Endothelial cell of umbilical vein (primary cell): ENCODE data around the gene MIXL1. TPM values are rescaled to one million over a fixed set of nuclear protein-coding genes. Genes with fewer than 3 reads are reported as not detected.
"Not testable (repeated sequence)": the region's sequence is repeated elsewhere in the genome, so short reads cannot be mapped to it uniquely, and the experiment has no call there.

Source experiments
- BruUV-seq: library from RNA; stranded (reverse); fragments of 400-500 nt; replicated peaks from 2 replicates; lab custom pipeline; 2021; lab: Mats Ljungman, UMichigan
- CTCF ChIA-PET: fragments of 300-600, 350-600 bp; sonication (Branson Sonifier 250); formaldehyde crosslinking; loops from one replicate; lab custom pipeline; 2021; ENCODE audit warnings: antibody characterized with exemption, inconsistent platforms; lab: Charles Lee
- POLR2A ChIA-PET: fragments of 300-600, 350-600 bp; sonication (Branson Sonifier 250); formaldehyde crosslinking; loops from one replicate; lab custom pipeline; 2021; ENCODE audit warnings: antibody characterized with exemption, inconsistent platforms; lab: Charles Lee
- DNase-seq: peaks from one replicate; pipeline ENCODE4 v3.0.0-alpha.2; 2011; ENCODE audit warnings: low read depth, low spot score
- FAIRE-seq: peaks from 2 replicates; lab custom pipeline; 2011; peaks lifted over from hg19 to GRCh38; lab: Jason Lieb, UNC
- H2AFZ ChIP-seq: 2 replicates; pipeline ENCODE4 v1.6.0; 2012; ENCODE audit warnings: low read depth, low read length, control low read depth, inconsistent platforms
- H3K27ac ChIP-seq: 2 replicates; pipeline ENCODE4 v1.5.1; 2011; ENCODE audit warnings: low read depth, mild to moderate bottlenecking, control low read depth, low read length, moderate library complexity; ENCODE audit not compliant: insufficient read depth
- H3K27me3 ChIP-seq, 2 experiments: 2 replicates each; pipeline versions ENCODE4 v1.6.0 to v1.6.1; 2011; ENCODE audit warnings: low read length in 2 of 2, mixed read lengths in 1 of 2; ENCODE audit not compliant: control insufficient read depth in 2 of 2, insufficient read depth in 2 of 2
- H3K36me3 ChIP-seq, 2 experiments: 2 replicates in 1 of 2; 3 replicates in 1 of 2; pipeline ENCODE4 v1.5.1; 2011; ENCODE audit warnings: low read length in 2 of 2, mild to moderate bottlenecking in 1 of 2, moderate library complexity in 1 of 2; ENCODE audit not compliant: control insufficient read depth in 2 of 2, insufficient read depth in 2 of 2; ENCODE audit errors: extremely low read depth in 1 of 2
- H3K4me1 ChIP-seq: 3 replicates; pipeline ENCODE4 v1.5.1; 2011; ENCODE audit warnings: mild to moderate bottlenecking, low read length; ENCODE audit not compliant: control insufficient read depth, insufficient read depth; ENCODE audit errors: extremely low read depth
- H3K4me2 ChIP-seq: 2 replicates; pipeline ENCODE4 v1.6.1; 2011; ENCODE audit warnings: low read length, control low read depth, mixed read lengths; ENCODE audit not compliant: insufficient read depth
- H3K4me3 ChIP-seq, 3 experiments: fragments of 200-600 bp in 1 of 3; sonication (generic), shearing (Covaris generic) in 1 of 3; replicated peaks in 1 of 3; 2 replicates each; pipeline ENCODE4 v1.5.1; 2011 to 2016; ENCODE audit warnings: control low read depth in 3 of 3, low read length in 3 of 3, mild to moderate bottlenecking in 2 of 3, inconsistent platforms in 1 of 3, low read depth in 1 of 3, moderate library complexity in 1 of 3; ENCODE audit not compliant: insufficient read depth in 1 of 3
- H3K79me2 ChIP-seq: 2 replicates; pipeline ENCODE4 v1.6.0; 2012; ENCODE audit warnings: low read length, inconsistent platforms; ENCODE audit not compliant: control insufficient read depth, insufficient read depth
- H3K9ac ChIP-seq: replicated peaks from 2 replicates; pipeline ENCODE3; 2011; ENCODE audit warnings: low read length, control low read depth; ENCODE audit not compliant: insufficient read depth; ENCODE audit errors: extremely low read depth
- H3K9me1 ChIP-seq: replicated peaks from 3 replicates; pipeline ENCODE4 v1.6.0; 2011; ENCODE audit warnings: mild to moderate bottlenecking, low read length; ENCODE audit not compliant: control insufficient read depth, insufficient read depth; ENCODE audit errors: extremely low read depth
- H3K9me3 ChIP-seq: replicated peaks from 2 replicates; pipeline ENCODE4 v1.5.1; 2012; ENCODE audit warnings: low read length, inconsistent platforms; ENCODE audit not compliant: control insufficient read depth, insufficient read depth
- H4K20me1 ChIP-seq: replicated peaks from 2 replicates; pipeline ENCODE3; 2011; ENCODE audit warnings: mild to moderate bottlenecking, low read length; ENCODE audit not compliant: control insufficient read depth, insufficient read depth; ENCODE audit errors: extremely low read depth
- EZH2 ChIP-seq: IDR thresholded peaks from 2 replicates; pipeline ENCODE4 v1.6.1; 2012; ENCODE audit warnings: borderline replicate concordance, low read depth, mild to moderate bottlenecking, moderate library complexity, low read length, inconsistent platforms; ENCODE audit not compliant: severe bottlenecking
- FOS ChIP-seq: IDR thresholded peaks from 2 replicates; pipeline ENCODE4 v1.6.1; 2011; ENCODE audit warnings: mild to moderate bottlenecking, low read length, moderate library complexity, borderline replicate concordance; ENCODE audit not compliant: insufficient read depth
- GATA2 ChIP-seq: IDR thresholded peaks from 2 replicates; pipeline ENCODE4 v1.7.0; 2011; ENCODE audit warnings: low read depth, mild to moderate bottlenecking, moderate library complexity, mixed read lengths, low read length; ENCODE audit not compliant: insufficient read length, insufficient read depth
- JUN ChIP-seq: IDR thresholded peaks from 2 replicates; pipeline ENCODE4 v1.6.1; 2011; ENCODE audit warnings: borderline replicate concordance, low read depth; ENCODE audit not compliant: insufficient read length, insufficient read depth
- MYC ChIP-seq: IDR thresholded peaks from one replicate; pipeline ENCODE4 v1.6.1; 2011; ENCODE audit warnings: mild to moderate bottlenecking, low read depth, low read length
- POLR2A ChIP-seq: IDR thresholded peaks from 2 replicates; pipeline ENCODE4 v1.6.1; 2012; ENCODE audit warnings: low read depth, mild to moderate bottlenecking, control low read depth, low read length
- POLR2AphosphoS5 ChIP-seq: IDR thresholded peaks from 2 replicates; pipeline ENCODE4 v1.6.1; 2012; ENCODE audit warnings: low read depth, mild to moderate bottlenecking, control low read depth, low read length, moderate library complexity; ENCODE audit not compliant: insufficient read depth
- dilution Hi-C: fragments of 300-500 bp; cut with MboI; formaldehyde crosslinking; loops from one replicate; pipeline ENCODE4 v1.15.0; 2019; ENCODE audit warnings: low sequenced_read_pairs; ENCODE audit not compliant: extremely low pct_ligation_motif_present
- intact Hi-C: fragments of 100-400 bp; cut with micrococcal nuclease; formaldehyde crosslinking; loops from one replicate; pipeline ENCODE4 v1.10.0; 2022
- polyA plus RNA-seq, 4 experiments: library from polyadenylated mRNA; depleted of rRNA in 3 of 4; stranded (reverse) in 3 of 4; unstranded in 1 of 4; fragments of >200 nt; gene quantifications; 2 replicates each; pipeline versions ENCODE4 v1.2.1 to v1.2.3, GENCODE V29; 2011 to 2012; ENCODE audit warnings: missing spikeins in 1 of 4
- total RNA-seq: library from RNA; stranded (reverse); gene quantifications from 2 replicates; pipeline ENCODE4 v1.2.3, GENCODE V29; 2021
- TF ChIP-seq, protein P1 (sequence below): IDR thresholded peaks from 2 replicates; pipeline ENCODE4 v1.6.1; 2011; ENCODE audit not compliant: insufficient read depth, insufficient read length
- TF ChIP-seq, protein P2 (sequence below), 2 donors: IDR thresholded peaks; 1 replicate in 1 of 2; 2 replicates in 1 of 2; pipeline ENCODE4 v1.5.1; 2011; ENCODE audit warnings: low read length in 2 of 2, mild to moderate bottlenecking in 2 of 2, moderate library complexity in 2 of 2, control low read depth in 1 of 2, inconsistent platforms in 1 of 2, low read depth in 1 of 2; ENCODE audit not compliant: insufficient read depth in 1 of 2; ENCODE audit errors: extremely low read depth in 1 of 2

The MIXL1 gene
- total and polyA plus RNA-seq, 2 donors (not counting 3 experiments of a cell fraction or from before 2014, with no cell fraction given) = 0.58 to 1.2 TPM

DNA sequence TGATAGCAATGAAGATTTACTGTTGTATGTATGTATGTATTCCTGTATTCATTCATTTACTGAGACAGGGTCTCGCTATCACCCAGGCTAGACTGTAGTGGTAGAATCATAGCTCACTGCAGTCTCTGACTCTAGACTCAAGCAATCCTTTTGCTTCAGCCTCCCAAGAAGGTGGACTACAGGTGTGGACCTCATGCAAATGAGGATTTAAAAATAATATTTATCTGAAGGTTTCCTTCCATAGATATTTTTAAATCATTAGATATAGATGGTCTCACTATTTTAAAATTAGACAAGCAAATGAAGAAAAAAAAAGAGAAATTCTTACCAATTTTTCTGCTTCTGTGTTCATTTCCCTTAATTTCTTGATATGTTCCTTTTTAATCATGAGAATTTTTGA lies 27.0 kb downstream of the MIXL1 start:
- H4K20me1 ChIP-seq = no peaks in the 10 kb centered on the region
- FAIRE-seq (no peak), DNase-seq (no peak)
- H3K4me2 ChIP-seq = no peak overlapping the region
- H3K4me1 ChIP-seq = no peaks in the 10 kb centered on the region
- H3K9me3 ChIP-seq = no peaks in the 10 kb centered on the region
- peaks cover 0 to 6% of the 10 kb centered on the region in 2 experiments for H3K36me3 ChIP-seq
- dilution Hi-C loops = no loop called here
- ChIA-PET CTCF (interaction anchor here (1.1 kb wide), 1 partner anchor 10 kb away, joined by 3 read pairs; no protein-coding TSS in a partner anchor), POLR2A (no interaction called here)
- H3K9me1 ChIP-seq = no peaks in the 10 kb centered on the region
- no peak overlapping the region for H2AFZ ChIP-seq
- no TSS peak for BruUV-seq
- no peaks in the 10 kb centered on the region for H3K79me2 ChIP-seq
- H3K27ac ChIP-seq = no peak overlapping the region
- no peaks in the 10 kb centered on the region for H3K27me3 ChIP-seq
- H3K4me3 ChIP-seq = no peak overlapping the region
- TF ChIP-seq, protein P1, sequence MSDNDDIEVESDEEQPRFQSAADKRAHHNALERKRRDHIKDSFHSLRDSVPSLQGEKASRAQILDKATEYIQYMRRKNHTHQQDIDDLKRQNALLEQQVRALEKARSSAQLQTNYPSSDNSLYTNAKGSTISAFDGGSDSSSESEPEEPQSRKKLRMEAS = no peak
- TF ChIP-seq FOS (no peak), JUN (no peak), EZH2 (no peak), MYC (no peak), POLR2AphosphoS5 (no peak), POLR2A (no peak), GATA2 (no peak)
- TF ChIP-seq, protein P2, sequence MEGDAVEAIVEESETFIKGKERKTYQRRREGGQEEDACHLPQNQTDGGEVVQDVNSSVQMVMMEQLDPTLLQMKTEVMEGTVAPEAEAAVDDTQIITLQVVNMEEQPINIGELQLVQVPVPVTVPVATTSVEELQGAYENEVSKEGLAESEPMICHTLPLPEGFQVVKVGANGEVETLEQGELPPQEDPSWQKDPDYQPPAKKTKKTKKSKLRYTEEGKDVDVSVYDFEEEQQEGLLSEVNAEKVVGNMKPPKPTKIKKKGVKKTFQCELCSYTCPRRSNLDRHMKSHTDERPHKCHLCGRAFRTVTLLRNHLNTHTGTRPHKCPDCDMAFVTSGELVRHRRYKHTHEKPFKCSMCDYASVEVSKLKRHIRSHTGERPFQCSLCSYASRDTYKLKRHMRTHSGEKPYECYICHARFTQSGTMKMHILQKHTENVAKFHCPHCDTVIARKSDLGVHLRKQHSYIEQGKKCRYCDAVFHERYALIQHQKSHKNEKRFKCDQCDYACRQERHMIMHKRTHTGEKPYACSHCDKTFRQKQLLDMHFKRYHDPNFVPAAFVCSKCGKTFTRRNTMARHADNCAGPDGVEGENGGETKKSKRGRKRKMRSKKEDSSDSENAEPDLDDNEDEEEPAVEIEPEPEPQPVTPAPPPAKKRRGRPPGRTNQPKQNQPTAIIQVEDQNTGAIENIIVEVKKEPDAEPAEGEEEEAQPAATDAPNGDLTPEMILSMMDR (IDR thresholded peaks at IDR 0.05; ENCODE audit: extremely low read depth in 1 of 2, insufficient read depth in 1 of 2, low read depth in 1 of 2, low read length in 2 of 2) = no peak
- intact Hi-C loops = no loop called here
- no peak overlapping the region for H3K9ac ChIP-seq

DNA sequence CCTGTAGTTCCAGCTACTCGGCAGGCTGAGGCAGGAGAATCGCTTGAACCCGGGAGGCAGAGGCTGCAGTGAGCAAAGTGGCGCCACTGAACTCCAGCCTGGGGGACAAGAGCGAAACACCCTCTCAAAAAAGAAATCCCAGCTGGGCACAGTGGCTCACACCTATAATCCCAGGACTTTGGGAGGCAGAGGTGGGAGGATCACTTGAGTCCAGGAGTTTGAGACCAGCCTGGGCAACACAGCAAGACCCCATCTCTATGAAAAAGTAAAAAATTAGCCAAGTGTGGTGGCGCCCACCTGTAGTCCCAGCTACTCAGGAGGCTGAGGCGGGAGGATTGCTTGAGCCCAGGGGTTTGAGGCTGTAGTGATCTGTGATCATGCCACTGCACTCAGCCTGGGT lies 29.4 kb downstream of the MIXL1 start:
- H3K4me2 ChIP-seq, H3K79me2 ChIP-seq, POLR2A ChIA-PET, BruUV-seq, CTCF ChIA-PET, H3K4me1 ChIP-seq, H3K36me3 ChIP-seq, H3K4me3 ChIP-seq, H3K27ac ChIP-seq, DNase-seq, H4K20me1 ChIP-seq, FAIRE-seq, H3K27me3 ChIP-seq, H2AFZ ChIP-seq, intact Hi-C loops, H3K9me1 ChIP-seq, H3K9ac ChIP-seq, H3K9me3 ChIP-seq, dilution Hi-C loops: not testable (repeated sequence)
